HCT116 (cell line): ENCODE results near the gene TNFSF9. TPM values are rescaled to one million over a fixed set of nuclear protein-coding genes. Genes with fewer than 3 reads are reported as not detected.

Experiments used
- ATAC-seq: fragments of 200-7000 bp; cut with Tn5 transposase; 2 replicates; pipeline ENCODE4 v1.9.1; 2020; ENCODE audit warnings: mild to moderate bottlenecking, moderate library complexity
- BruUV-seq: library from RNA; stranded (reverse); fragments of 400-500 nt; replicated peaks from 2 replicates; lab custom pipeline; 2021; lab: Mats Ljungman, UMichigan
- CTCF ChIA-PET: fragments of 300-600 bp; sonication (Branson Sonifier 250); formaldehyde crosslinking; loops from one replicate; lab custom pipeline; 2021; ENCODE audit warnings: antibody characterized with exemption; lab: Charles Lee
- POLR2A ChIA-PET: fragments of 300-600, 350-600 bp; sonication (Branson Sonifier 250); formaldehyde crosslinking; loops from one replicate; lab custom pipeline; 2021; ENCODE audit warnings: antibody characterized with exemption; lab: Charles Lee
- RAD21 ChIA-PET, 2 experiments: fragments of 300-600 bp; sonication (Branson Sonifier 250); formaldehyde crosslinking; loops; one replicate each; lab custom pipeline; 2023; ENCODE audit warnings: low total read pairs in 2 of 2; ENCODE audit not compliant: uncharacterized antibody in 2 of 2, unreplicated experiment in 2 of 2, low non-redundant PET in 1 of 2; lab: Charles Lee
- DNase-seq: peaks from one replicate; pipeline ENCODE4 v3.0.0-alpha.2; 2010; ENCODE audit warnings: low read depth, low spot score
- H2AFZ ChIP-seq: fragments of 200-600 bp; shearing (Covaris generic), sonication (generic); 2 replicates; pipeline ENCODE4 v1.6.1; 2017; ENCODE audit warnings: low read depth, mixed run types, mixed read lengths, antibody characterized with exemption, low read length; ENCODE audit not compliant: poor library complexity, severe bottlenecking
- H3K27ac ChIP-seq: 2 replicates; pipeline ENCODE4 v1.5.1; 2012; ENCODE audit warnings: low read depth, low read length
- H3K27me3 ChIP-seq: fragments of 200-600 bp; sonication (generic); 2 replicates; pipeline ENCODE4 v1.6.1; 2016; ENCODE audit warnings: mixed run types, low read length, mixed read lengths; ENCODE audit not compliant: insufficient read depth
- H3K36me3 ChIP-seq, 2 experiments: fragments of 200-500 bp in 1 of 2; fragments of 200-600 bp in 1 of 2; sonication (Bioruptor generic) in 1 of 2; sonication (generic) in 1 of 2; 2 replicates each; pipeline versions ENCODE4 v1.5.1 to v1.6.1; 2014 to 2016; ENCODE audit warnings: low read length in 2 of 2, inconsistent platforms in 1 of 2, mixed read lengths in 1 of 2, mixed run types in 1 of 2; ENCODE audit not compliant: insufficient read depth in 2 of 2, control insufficient read depth in 1 of 2
- H3K4me1 ChIP-seq, 2 experiments: fragments of 200-600 bp in 1 of 2; sonication (generic) in 1 of 2; 2 replicates each; pipeline versions ENCODE4 v1.5.1 to v1.6.1; 2012 to 2017; ENCODE audit warnings: low read length in 2 of 2, inconsistent platforms in 1 of 2, mild to moderate bottlenecking in 1 of 2, mixed read lengths in 1 of 2, mixed run types in 1 of 2, moderate library complexity in 1 of 2; ENCODE audit not compliant: insufficient read depth in 2 of 2, control insufficient read depth in 1 of 2
- H3K4me2 ChIP-seq: fragments of 200-600 bp; sonication (generic); 2 replicates; pipeline ENCODE4 v1.6.1; 2017; ENCODE audit warnings: mixed run types, low read length, mixed read lengths
- H3K4me3 ChIP-seq, 2 experiments: fragments of 200-600 bp in 1 of 2; sonication (generic) in 1 of 2; replicated peaks in 1 of 2; 2 replicates each; pipeline ENCODE4 v1.5.1; 2011 to 2016; ENCODE audit warnings: low read length in 2 of 2, control low read depth in 1 of 2, low read depth in 1 of 2, mild to moderate bottlenecking in 1 of 2, mixed read lengths in 1 of 2, mixed run types in 1 of 2
- H3K79me2 ChIP-seq: fragments of 200-600 bp; sonication (generic); 2 replicates; pipeline ENCODE4 v1.6.1; 2017; ENCODE audit warnings: mild to moderate bottlenecking, mixed run types, low read length, moderate library complexity, mixed read lengths; ENCODE audit not compliant: insufficient read depth
- H3K9ac ChIP-seq: fragments of 200-600 bp; sonication (generic); 2 replicates; pipeline ENCODE4 v1.6.1; 2016; ENCODE audit warnings: low read length, mixed read lengths
- H3K9me2 ChIP-seq: fragments of 200-600 bp; sonication (generic), shearing (Covaris generic); 2 replicates; pipeline ENCODE4 v1.6.1; 2017; ENCODE audit warnings: mixed run types, mild to moderate bottlenecking, moderate library complexity; ENCODE audit not compliant: insufficient read depth
- H3K9me3 ChIP-seq, 2 experiments: fragments of 200-500 bp in 1 of 2; fragments of 200-600 bp in 1 of 2; sonication (Bioruptor generic) in 1 of 2; sonication (generic) in 1 of 2; 2 replicates each; pipeline ENCODE4 v1.6.1; 2014 to 2017; ENCODE audit warnings: low read length in 2 of 2, mixed read lengths in 2 of 2, inconsistent platforms in 1 of 2, low read depth in 1 of 2, mild to moderate bottlenecking in 1 of 2, mixed run types in 1 of 2, moderate library complexity in 1 of 2; ENCODE audit not compliant: control insufficient read depth in 1 of 2, insufficient read depth in 1 of 2
- H4K20me1 ChIP-seq: fragments of 200-600 bp; sonication (generic), shearing (Covaris generic); 2 replicates; pipeline ENCODE4 v1.6.1; 2017; ENCODE audit warnings: mixed run types, mild to moderate bottlenecking, moderate library complexity; ENCODE audit not compliant: insufficient read depth
- CBX3 ChIP-seq: IDR thresholded peaks from 2 replicates; pipeline ENCODE4 v1.6.1; 2012; ENCODE audit warnings: low read depth
- ELF1 ChIP-seq: IDR thresholded peaks from 2 replicates; pipeline ENCODE4 v1.6.1; 2012; ENCODE audit warnings: low read depth, borderline replicate concordance
- EZH2 ChIP-seq: fragments of 200-600 bp; sonication (generic); IDR thresholded peaks from 2 replicates; pipeline ENCODE4 v1.6.1; 2017; ENCODE audit warnings: antibody characterized with exemption, mixed run types
- RAD21 ChIP-seq: IDR thresholded peaks from 2 replicates; pipeline ENCODE4 v1.6.1; 2012; ENCODE audit warnings: low read depth, mild to moderate bottlenecking
- SIN3A ChIP-seq: IDR thresholded peaks from 2 replicates; pipeline ENCODE4 v1.6.1; 2012; ENCODE audit warnings: low read depth
- SP1 ChIP-seq: IDR thresholded peaks from 2 replicates; pipeline ENCODE4 v1.6.1; 2012; ENCODE audit warnings: low read depth
- SRF ChIP-seq: IDR thresholded peaks from 2 replicates; pipeline ENCODE4 v1.6.1; 2012; ENCODE audit warnings: low read depth
- ZNF274 ChIP-seq: fragments of 200-500 bp; sonication (Bioruptor generic); IDR thresholded peaks from 2 replicates; pipeline ENCODE4 v1.6.1; 2014; ENCODE audit warnings: mild to moderate bottlenecking, low read depth, low read length, inconsistent platforms
- intact Hi-C: fragments of 100-400 bp; cut with micrococcal nuclease; formaldehyde crosslinking; loops from 2 replicates; pipeline ENCODE4 v1.10.0; 2022
- total RNA-seq: library from RNA; stranded (reverse); gene quantifications from one replicate; pipeline ENCODE4 v1.2.1, GENCODE V29; 2021; ENCODE audit not compliant: unreplicated experiment
- TF ChIP-seq, protein P1 (sequence below), 3 experiments: fragments of 200-600 bp in 1 of 3; sonication (generic) in 1 of 3; IDR thresholded peaks in 2 of 3; conservative IDR thresholded peaks in 1 of 3; 2 replicates each; pipeline ENCODE4 v1.5.1; 2012 to 2017; ENCODE audit warnings: low read depth in 2 of 3, low read length in 2 of 3, antibody characterized with exemption in 1 of 3, borderline replicate concordance in 1 of 3, control low read depth in 1 of 3, mild to moderate bottlenecking in 1 of 3, mixed read lengths in 1 of 3, mixed run types in 1 of 3, moderate library complexity in 1 of 3; ENCODE audit not compliant: insufficient read depth in 1 of 3

The TNFSF9 gene
- total RNA-seq, 1 experiment from 2014 or later, result 25.1 TPM

DNA sequence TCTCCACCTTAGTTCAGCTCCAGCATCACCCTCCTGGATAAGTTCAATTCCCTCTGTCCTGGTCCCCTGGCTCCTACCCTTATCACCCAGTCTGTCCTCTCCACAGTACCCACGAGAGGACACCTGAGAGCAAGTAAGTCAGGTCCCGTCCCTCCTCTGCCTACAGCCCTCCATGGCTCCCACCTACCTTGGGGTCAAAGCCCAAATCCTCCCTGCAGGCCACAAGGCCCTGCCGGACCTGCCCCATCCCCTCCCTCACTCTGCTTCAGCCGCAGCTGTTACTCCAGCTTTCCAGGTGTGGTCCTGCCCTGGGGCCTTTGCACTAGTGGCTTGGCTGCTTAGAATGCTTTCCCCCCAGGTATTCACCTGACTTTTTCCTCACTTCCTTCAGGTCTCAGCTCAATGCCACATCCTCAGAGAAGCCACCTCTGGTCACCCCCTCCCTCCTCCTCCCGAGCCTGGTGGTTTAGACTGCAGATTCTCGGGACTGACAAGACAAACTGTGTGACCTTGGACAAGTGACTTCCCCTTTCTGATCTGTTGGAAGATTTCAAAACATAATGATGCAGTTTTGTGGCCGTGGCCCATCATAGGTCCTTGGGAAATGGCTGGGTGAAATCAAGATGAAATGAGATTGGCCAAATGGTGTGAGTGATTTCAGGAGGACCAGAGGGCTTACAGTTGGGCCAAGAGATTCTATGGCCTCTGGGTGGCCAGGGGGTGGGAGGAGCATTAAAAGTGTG is 32.4 kb upstream of the TNFSF9 start:
- Histone ChIP-seq H3K9me3 (no peaks in the 10 kb centered on the region), H3K79me2 (no peaks in the 10 kb centered on the region), H3K27me3 (no peaks in the 10 kb centered on the region), H2AFZ (no peak overlapping the region), H3K27ac (no peak overlapping the region), H3K4me3 (no peak overlapping the region), H3K9me2 (no peaks in the 10 kb centered on the region), H3K9ac (no peak overlapping the region), H4K20me1 (no peaks in the 10 kb centered on the region), H3K4me1 (peaks cover 8 to 18% of the 10 kb centered on the region in 2 experiments), H3K4me2 (no peak overlapping the region), H3K36me3 (peaks cover 0 to 5% of the 10 kb centered on the region in 2 experiments; a peak in 1 of 4 replicates)
- TF ChIP-seq RAD21, result no peak
- ChIA-PET POLR2A (no interaction called here), RAD21 (no interaction called here), CTCF (no interaction called here)
- no TSS peak for BruUV-seq
- intact Hi-C loops, result no loop called here
- no peak for ATAC-seq
- no peak for DNase-seq

DNA sequence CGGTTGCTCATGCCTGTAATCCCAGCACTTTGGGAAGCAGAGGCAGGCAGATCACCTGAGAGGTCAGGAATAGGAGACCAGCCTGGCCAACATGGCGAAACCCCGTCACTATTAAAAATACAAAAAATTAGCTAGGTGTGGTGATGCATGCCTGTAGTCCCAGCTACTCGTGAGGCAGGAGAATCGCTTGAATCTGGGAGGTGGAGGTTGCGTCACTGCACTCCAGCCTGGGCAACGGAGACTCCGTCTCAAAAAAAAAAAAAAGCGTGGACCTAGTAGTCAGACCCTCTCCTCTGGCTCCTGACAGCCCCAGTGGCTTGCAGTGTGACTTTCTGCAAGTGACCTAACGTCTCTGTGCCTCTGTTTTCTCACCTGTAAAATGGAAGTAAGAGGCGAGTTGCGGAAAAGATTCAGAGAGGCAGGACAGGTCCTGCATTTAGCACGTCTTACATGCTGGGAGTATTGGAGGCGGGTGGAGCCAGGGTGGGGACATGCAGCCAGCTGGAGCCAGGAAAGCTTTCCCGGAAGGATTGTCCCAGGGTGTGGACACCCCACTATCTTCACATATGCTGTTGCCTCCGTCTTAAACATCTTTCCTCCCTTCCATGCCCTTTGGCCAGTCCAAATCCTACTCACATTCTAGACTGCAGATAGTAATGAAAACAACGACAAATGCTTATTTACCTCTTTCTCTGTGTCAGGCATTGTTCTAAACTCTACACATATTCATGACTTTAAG is 31.6 kb upstream of the TNFSF9 start:
- intact Hi-C loops, result no loop called here
- H3K36me3 ChIP-seq, result peaks cover 0 to 5% of the 10 kb centered on the region in 2 experiments; a peak in 1 of 4 replicates
- H3K9me3 ChIP-seq, result no peaks in the 10 kb centered on the region
- TF ChIP-seq RAD21 (no peak), ELF1 (no peak), SRF (no peak), SIN3A (no peak), EZH2 (no peak), SP1 (no peak), CBX3 (no peak), ZNF274 (no peak)
- TF ChIP-seq, protein P1, sequence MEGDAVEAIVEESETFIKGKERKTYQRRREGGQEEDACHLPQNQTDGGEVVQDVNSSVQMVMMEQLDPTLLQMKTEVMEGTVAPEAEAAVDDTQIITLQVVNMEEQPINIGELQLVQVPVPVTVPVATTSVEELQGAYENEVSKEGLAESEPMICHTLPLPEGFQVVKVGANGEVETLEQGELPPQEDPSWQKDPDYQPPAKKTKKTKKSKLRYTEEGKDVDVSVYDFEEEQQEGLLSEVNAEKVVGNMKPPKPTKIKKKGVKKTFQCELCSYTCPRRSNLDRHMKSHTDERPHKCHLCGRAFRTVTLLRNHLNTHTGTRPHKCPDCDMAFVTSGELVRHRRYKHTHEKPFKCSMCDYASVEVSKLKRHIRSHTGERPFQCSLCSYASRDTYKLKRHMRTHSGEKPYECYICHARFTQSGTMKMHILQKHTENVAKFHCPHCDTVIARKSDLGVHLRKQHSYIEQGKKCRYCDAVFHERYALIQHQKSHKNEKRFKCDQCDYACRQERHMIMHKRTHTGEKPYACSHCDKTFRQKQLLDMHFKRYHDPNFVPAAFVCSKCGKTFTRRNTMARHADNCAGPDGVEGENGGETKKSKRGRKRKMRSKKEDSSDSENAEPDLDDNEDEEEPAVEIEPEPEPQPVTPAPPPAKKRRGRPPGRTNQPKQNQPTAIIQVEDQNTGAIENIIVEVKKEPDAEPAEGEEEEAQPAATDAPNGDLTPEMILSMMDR (IDR thresholded peaks at IDR 0.05 in 2 of 3, conservative IDR thresholded peaks at IDR 0.05 in 1 of 3; ENCODE audit: borderline replicate concordance in 1 of 3, insufficient read depth in 1 of 3, low read depth in 2 of 3, low read length in 2 of 3), result no peak
- no peaks in the 10 kb centered on the region for H3K27me3 ChIP-seq
- ATAC-seq, result no peak
- no peak overlapping the region for H3K4me3 ChIP-seq
- CTCF ChIA-PET, result no interaction called here
- no peak overlapping the region for H2AFZ ChIP-seq
- POLR2A ChIA-PET, result no interaction called here
- no peaks in the 10 kb centered on the region for H4K20me1 ChIP-seq
- no peak overlapping the region for H3K27ac ChIP-seq
- DNase-seq, result no peak
- peaks cover 10 to 25% of the 10 kb centered on the region in 2 experiments for H3K4me1 ChIP-seq
- no peak overlapping the region for H3K9ac ChIP-seq
- H3K9me2 ChIP-seq, result no peaks in the 10 kb centered on the region
- RAD21 ChIA-PET, result no interaction called here
- TSS peak; percentile 30 for BruUV-seq
- H3K79me2 ChIP-seq, result no peaks in the 10 kb centered on the region
- H3K4me2 ChIP-seq, result no peak overlapping the region
